Limb (tissue), 2 donors: ENCODE data around the gene SLC24A4.

ENCODE experiments used
- DNase-seq, 2 donors: peaks; one replicate each; pipeline ENCODE4 v3.0.0-alpha.2; 2016; ENCODE audit errors: extremely low spot score in 2 of 2

Gene SLC24A4

GRCh38 chr14:92366237-92366636, 43.3 kb downstream of the SLC24A4 start:
- DNase-seq, result no peak

DNA sequence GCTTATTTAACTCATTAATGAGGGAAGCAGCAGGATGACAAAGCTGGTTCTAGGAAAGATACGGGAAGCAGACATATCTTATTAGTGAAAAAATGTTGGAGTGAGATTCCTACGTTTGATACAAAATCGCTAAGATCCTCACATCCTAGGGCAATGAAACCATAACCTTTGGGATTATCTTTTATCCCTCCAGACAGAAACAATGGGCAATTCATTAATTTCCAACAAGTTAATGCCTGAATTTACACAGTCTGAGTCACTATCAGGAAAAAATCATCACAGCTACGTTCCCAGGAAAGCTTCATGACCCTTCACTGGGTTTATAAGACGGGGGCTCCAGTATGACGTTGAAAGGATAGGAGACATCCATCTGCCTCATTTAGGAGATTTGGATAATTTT, 45.0 kb downstream of the SLC24A4 start:
- no peak for DNase-seq

GRCh38 chr14:92369097-92369496, 46.1 kb downstream of the SLC24A4 start:
- DNase-seq, result no peak

- no peak for DNase-seq
These were observed 49.3 kb downstream of the SLC24A4 start for GRCh38 chr14:92372230-92372629.

DNA sequence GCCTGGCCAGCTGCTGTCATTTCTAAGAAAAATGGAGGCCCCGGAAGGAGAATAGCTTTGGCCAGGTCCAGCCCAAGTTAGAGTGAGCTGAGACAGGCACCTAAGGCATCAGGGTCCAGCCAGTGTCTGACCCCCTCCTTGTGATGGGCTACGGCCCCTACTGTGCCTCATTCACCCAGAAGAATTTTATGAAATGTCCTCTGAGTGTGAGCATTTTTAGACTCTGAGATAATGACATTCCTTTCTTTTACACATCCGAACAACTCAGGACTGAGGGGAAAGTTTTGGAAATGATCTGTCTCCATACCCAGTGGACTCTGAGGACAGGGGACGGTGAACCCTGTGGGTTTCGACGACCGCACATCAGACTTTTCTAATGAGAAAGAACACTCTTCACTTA, 50.4 kb downstream of the SLC24A4 start:
- no peak for DNase-seq

DNA sequence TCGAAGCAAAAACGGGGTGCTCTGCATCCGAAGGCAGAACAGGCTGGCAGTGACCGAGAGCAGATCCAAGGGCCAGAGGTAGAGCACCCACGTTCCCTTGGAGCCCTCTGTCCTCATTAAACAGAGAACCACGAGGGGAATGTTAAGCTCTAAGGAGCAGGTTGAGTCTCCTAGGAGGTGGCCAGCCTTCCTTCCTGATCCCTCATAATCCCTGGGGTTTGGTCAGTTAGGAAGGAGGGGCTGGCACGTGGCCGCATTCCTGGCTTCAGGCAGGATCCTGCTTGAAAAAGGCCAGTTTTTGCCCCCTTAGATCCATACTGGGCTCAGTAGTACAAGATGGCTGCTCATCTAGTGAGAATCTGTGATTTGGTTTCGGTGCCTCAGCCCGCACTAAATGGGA, 57.2 kb downstream of the SLC24A4 start:
- no peak for DNase-seq

GRCh38 chr14:92380582-92380981, 57.6 kb downstream of the SLC24A4 start:
- no peak for DNase-seq

- no peak for DNase-seq
These were observed 59.7 kb downstream of the SLC24A4 start for GRCh38 chr14:92382677-92383076.

GRCh38 chr14:92383805-92384204, 60.8 kb downstream of the SLC24A4 start:
- DNase-seq, result no peak

- no peak for DNase-seq
These were observed 61.6 kb downstream of the SLC24A4 start for GRCh38 chr14:92384461-92385133.

GRCh38 chr14:92385561-92385960, 62.6 kb downstream of the SLC24A4 start:
- no peak for DNase-seq

DNA sequence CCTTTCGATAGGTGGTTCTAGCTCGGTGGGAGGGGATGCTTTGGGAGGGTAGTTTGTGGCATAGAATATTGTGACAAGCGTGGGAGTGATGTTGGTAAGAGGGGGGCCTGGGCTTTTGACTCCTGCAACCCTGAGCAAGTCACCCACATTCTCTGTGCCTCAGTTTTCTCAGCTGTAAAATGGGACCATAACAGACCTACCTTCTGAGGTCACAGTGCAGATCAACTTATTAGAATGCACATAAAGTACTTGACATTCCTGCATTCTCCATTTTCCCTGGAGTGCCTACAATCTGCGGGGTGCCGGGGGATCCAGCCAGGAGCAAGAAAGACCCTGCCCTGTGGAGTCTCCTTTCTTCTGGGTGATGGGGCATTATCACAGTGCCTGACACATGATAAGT, 63.2 kb downstream of the SLC24A4 start:
- no peak for DNase-seq

DNA sequence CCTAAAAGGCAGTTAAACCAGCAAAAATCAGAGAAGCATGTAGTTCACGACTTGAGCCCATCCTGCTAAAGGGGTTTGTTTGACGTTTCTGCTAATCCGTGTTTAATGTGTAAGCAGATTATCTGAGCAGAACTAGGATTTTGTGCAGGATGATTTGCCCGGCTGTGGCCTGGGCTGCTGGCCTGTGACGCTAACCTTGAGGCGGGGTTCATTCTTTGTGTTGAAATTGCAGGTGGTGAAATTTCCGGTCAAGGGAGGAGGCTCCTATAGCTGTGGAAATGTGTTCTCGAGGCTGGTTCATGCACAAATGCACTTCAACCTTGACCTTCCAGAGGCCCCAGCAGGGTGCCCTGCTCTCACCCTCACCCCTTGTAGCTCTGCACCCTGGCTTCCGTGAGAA, 63.7 kb downstream of the SLC24A4 start:
- DNase-seq, result no peak

GRCh38 chr14:92387578-92387977, 64.6 kb downstream of the SLC24A4 start:
- no peak for DNase-seq

DNA sequence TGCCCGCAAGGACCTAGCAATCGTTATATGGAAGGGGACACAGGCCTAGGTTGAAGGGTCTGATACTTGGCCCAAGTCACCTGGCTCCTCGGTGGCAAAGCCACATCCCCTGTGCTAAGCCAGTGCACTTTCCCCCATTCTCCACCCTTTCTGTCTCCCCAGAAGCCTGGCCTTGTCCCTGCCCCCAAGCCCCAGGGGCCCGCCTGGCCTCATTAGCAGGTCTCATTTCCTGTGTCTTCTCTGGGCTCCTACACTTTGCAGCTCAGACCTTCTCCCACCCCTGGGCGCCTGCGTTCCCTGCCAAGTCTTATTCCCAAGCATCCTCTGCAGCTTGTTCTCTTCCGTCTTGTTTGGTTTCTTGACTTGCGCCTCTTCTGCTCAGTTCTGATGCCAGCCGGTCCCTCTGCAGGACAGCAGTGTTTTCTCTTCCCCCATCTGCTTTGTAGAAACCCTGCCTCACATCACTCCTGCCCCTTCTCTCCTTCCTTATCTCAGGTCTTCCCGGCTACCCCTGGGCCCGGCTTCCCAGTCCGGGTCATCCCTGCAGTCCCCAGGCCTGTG, 66.7 kb downstream of the SLC24A4 start:
- no peak for DNase-seq

- DNase-seq, result no peak
These were observed 68.8 kb downstream of the SLC24A4 start for GRCh38 chr14:92391726-92392125.

- DNase-seq, result no peak
These were observed 69.7 kb downstream of the SLC24A4 start for GRCh38 chr14:92392711-92393110.

GRCh38 chr14:92397150-92397952, 74.4 kb downstream of the SLC24A4 start:
- no peak for DNase-seq

DNA sequence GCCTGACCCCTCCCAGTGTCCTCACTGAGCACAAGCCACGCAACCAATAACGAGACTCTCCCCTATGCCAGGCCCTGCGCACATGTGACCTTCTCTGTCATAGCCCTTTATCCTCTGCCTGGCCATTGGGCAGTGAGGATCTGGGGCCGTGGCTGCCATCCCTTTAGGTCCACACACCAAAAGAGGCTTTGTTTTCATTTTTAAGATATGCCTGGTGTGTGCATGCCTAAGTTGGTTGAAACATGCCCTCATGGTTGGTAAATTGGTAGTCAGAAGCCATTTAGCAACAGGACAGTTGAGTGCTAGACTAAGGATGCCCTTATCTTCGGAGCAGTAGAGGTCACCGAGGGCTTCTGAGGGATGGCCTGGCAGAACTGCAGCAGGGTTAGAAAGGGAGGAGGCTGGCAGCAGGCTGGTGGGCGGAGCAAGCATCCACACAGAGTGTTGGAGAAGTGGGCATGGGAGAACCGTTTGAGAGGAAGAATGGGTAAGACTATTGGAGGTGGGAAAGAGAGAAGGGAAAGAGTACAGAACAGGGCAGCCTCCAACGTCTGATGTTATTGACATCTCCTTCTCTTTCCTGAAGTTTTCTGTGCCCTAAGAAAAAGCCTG, 75.1 kb downstream of the SLC24A4 start:
- DNase-seq, result no peak

DNA sequence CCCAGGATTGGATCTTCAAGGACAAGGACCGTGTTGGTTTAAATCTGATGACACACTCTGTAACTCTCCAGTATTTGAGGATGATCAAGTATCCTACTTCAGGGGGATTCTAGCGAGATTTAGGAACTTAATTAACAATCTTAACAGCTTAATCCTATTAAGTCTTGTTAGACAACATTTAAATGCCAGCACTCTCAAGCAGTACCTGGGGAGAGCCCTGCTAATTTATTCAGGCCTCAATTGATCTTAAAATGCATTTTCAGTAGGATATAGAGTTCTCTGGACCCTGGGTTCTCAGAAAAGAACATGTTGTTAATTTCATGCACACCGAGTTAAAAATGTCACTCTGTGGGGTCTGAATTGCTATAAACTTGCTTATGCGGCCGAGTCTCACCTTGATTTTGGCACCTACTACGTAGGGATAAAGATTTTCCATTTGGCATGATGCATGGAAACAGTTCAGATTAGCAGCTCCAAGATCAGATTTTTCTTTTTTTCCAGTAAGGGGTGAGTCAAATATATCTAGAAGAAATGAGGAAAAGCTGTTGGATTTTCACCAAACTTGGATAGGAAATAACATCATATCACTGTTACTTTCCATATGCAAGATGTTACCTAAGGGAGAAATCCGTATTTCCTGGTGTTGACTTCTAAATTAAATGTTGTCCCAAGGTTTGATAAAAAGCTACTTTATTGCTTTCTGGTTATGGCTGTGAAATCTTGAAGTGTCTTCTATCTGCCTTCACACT, 76.1 kb downstream of the SLC24A4 start:
- DNase-seq, result peak in 1 of 2 donors; percentile 58

DNA sequence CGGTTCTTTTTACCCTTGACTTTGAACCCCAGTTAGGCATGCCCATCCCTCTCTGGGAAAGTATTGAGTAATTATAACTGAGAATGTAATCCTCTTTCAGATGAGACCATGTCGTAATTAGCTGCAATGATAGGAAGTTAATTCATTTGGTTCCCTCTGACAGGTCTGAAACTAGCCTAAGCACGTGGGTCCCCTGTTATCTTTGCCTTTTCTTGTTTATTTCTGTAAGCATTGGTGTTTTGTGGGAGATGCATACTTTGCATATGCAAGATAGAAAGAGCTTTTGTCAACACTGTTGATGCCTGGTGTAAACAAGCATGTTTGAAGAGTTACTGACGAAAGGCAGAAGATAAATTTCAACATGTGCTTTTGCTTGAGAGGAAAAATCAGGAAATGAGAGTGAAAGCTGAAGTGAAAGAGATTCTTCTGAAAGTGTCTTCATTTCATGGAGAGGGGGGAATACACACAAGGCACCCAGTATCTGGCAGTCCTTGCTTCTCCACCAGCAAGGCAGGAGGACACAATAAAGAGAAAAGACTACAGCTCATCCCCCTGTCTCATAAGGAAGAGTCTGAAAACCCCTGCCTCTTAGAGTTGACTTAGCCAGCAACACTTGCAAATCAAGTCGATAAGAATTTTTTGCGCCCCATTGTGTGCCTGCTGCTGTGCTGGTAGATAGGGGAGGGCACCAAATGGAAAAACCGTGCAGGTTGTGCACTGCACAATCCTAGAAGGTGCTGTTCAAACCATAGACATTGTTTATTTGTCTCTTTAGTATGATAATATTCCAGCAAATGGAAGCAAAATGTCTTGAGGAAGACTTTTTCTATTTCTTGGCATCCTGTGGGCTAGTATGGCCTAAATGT, 77.8 kb downstream of the SLC24A4 start:
- no peak for DNase-seq
